DND-41 (cell line): ENCODE results near the gene ITGAV.

Experiments
- EZH2 ChIP-seq: IDR thresholded peaks from 3 replicates; pipeline ENCODE4 v1.6.1; 2012; ENCODE audit warnings: borderline replicate concordance, low read depth, mild to moderate bottlenecking, moderate library complexity, low read length, inconsistent platforms; ENCODE audit not compliant: severe bottlenecking
- TF ChIP-seq, protein P1 (sequence below): IDR thresholded peaks from 2 replicates; pipeline ENCODE4 v1.5.1; 2012; ENCODE audit warnings: borderline replicate concordance, low read length, moderate library complexity, mild to moderate bottlenecking; ENCODE audit not compliant: poor library complexity, severe bottlenecking; ENCODE audit errors: extremely low read depth

DNA sequence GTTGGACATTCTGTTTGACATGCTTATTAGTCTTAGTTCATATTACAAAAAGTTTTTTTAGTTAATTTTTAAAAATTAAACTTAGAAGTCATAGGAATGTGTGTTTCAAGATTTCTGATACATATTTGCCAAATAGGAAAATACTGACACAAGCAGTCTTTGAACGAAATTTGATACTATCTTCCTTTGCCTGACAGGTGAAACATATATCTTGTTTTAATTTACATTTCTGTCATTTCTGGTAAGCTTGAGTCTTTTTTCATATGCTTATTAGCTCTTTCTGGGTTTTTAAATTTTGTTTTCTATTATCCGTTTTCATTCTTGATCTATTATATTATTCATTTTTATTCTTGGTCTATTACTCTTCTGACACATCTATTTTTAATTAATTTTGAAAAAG lies 24.5 kb downstream of the ITGAV start:
- TF ChIP-seq, protein P1, sequence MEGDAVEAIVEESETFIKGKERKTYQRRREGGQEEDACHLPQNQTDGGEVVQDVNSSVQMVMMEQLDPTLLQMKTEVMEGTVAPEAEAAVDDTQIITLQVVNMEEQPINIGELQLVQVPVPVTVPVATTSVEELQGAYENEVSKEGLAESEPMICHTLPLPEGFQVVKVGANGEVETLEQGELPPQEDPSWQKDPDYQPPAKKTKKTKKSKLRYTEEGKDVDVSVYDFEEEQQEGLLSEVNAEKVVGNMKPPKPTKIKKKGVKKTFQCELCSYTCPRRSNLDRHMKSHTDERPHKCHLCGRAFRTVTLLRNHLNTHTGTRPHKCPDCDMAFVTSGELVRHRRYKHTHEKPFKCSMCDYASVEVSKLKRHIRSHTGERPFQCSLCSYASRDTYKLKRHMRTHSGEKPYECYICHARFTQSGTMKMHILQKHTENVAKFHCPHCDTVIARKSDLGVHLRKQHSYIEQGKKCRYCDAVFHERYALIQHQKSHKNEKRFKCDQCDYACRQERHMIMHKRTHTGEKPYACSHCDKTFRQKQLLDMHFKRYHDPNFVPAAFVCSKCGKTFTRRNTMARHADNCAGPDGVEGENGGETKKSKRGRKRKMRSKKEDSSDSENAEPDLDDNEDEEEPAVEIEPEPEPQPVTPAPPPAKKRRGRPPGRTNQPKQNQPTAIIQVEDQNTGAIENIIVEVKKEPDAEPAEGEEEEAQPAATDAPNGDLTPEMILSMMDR = no peak
- TF ChIP-seq EZH2 = no peak
